GOT3 (cell line): ENCODE results near the gene TECRL.

ENCODE experiments used
- DNase-seq: peaks from one replicate; lab custom pipeline; 2025; ENCODE audit warnings: mixed read lengths; lab: John Stamatoyannopoulos, UW

Gene TECRL

GRCh38 chr4:64409300-64409699 lies at the start of gene TECRL:
Gene TECRL (minus strand): TSS chr4:64409450. CDS start chr4:64409351, 99 bp downstream.
- no peak for DNase-seq

DNA sequence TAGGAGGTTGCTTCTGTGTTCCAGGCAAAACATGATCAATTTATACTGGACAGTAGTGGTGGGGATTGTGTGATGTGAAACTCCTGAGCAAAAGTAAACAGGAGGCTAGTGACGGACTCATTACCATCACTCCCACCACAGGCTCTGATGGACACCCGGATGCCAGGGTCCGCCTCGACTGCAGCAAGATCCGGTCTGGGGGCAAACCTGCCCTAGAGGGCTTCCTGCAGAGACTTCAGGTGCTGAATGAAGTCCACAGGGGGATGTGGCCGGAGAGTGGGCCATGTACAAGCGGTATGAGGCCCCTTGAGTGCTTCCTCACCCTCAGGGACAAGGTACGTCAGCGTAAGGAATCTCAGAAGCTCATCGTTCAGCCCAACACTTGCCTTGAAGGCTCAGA lies 23.4 kb upstream of the TECRL start:
- DNase-seq: no peak

DNA sequence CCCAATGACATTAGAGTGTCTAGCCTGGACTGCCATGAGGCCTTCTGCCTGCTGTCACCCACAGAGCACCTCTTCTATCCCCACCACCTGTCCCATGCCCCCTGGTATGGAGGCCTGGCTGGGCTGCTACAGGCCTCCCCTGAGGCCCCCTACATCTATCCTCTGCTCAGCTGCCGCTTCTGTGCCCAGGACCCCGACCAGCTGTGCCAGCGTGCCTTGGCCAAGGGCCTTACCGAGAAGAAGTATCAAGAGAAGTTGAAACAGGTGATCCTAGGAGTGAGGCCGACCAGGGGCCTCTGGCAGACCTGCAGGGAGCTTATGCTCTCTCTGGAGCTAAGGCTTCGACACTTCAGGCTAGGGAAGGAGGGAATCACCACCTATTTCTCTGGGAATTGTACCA lies 21.7 kb upstream of the TECRL start:
- no peak for DNase-seq

- no peak for DNase-seq
Observed at GRCh38 chr4:64417974-64418373, 8.7 kb upstream of the TECRL start.

GRCh38 chr4:64407000-64407399 lies 2.2 kb downstream of the TECRL start:
- no peak for DNase-seq

GRCh38 chr4:64405761-64406160 lies 3.5 kb downstream of the TECRL start:
- DNase-seq: no peak

DNA sequence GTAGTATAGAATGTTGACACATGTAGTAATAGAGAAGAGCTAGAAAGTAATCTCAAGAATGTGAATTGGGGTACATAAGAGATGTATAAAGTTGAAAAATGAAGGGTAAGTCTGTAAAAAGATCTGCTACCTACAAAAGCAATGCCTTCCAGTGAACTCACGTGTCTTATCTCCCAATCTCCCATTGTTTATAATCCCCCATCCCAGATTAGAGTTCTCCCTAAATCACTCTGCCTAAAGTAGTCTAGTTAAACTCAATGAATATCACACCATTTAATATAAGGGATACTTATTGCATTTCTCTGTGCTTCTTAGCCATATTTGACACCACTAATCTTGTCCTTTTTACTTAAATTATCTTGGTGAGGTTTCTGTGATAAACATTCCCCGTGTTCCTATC lies 6.6 kb downstream of the TECRL start:
- no peak for DNase-seq

DNA sequence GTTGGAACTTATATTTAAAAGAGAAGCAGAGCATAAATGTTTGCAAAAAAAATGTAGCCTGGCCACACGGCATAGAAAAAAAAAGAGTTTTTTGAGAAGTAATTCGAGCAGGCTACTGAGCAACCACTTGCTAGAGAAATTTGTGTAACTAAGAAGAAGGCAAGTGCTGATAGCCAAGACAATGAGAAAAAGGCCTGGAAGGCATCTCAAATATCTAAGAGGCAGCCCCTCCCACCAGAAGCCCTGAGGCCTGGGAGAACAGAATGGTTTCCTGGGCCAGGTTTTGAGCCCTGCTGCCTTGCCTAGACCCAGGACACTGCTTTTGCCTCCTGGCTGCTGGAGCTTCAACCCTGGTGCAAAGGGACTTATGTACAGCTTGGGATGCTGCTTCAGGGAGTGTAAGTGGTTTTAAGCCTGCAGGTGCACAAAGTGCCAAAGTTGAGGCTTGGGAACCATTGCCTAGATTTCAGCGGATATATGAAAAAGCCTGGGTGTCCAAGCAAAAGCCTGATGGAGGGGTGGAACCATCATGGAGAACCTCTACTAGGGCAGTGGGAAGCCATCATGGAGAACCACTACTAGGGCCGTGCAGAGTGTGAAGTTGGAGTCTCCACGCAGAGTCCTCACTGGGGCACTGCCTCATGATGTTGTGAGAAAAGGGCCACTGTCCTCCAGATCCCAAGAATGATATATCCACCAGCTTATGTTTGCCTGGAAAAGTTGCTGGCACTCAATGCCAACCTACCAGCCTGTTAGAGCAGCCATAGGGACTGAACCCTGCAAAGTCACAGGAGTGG lies 9.7 kb downstream of the TECRL start:
- DNase-seq: no peak

GRCh38 chr4:64394469-64394868 lies 14.8 kb downstream of the TECRL start:
- DNase-seq: no peak

DNA sequence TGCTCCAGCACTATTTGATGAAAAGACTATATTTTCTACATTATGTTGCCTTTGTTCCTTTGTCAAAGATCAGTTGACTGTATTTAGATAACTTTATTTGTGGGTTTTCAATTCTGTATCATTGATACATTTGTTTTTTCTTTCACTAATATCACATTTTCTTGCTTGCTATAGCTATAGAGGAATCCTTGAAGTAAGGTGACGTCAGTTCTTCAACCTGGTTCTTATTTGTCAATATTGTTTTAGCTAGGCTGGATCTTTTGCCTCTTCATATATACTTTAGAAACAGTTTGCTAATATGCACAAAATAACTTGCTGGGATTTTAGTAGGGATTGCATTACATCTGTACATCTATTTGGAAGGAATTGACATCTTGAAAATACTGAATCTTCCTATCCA lies 21.0 kb downstream of the TECRL start:
- no peak for DNase-seq

DNA sequence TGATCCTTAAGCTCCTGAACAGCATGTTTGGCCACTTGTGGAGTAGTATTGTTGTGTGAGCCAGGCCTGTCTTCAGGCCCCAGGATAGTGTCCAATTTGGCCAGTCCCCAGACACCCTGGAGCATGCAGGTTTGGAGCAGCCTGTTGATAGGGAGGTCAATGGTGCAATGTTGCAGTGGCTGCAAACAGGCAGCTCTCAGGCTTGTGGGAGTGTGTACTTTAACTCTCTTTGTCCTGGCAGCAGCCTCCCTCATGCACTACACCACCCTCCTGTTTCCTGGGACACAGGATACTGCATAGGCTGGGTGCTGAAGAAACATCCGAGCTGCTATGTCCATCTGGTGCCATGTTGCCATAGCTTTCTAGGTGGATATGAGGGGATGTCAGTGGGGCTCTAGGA lies 24.0 kb downstream of the TECRL start:
- DNase-seq: no peak

GRCh38 chr4:64384237-64385203 lies 24.7 kb downstream of the TECRL start:
- no peak for DNase-seq

DNA sequence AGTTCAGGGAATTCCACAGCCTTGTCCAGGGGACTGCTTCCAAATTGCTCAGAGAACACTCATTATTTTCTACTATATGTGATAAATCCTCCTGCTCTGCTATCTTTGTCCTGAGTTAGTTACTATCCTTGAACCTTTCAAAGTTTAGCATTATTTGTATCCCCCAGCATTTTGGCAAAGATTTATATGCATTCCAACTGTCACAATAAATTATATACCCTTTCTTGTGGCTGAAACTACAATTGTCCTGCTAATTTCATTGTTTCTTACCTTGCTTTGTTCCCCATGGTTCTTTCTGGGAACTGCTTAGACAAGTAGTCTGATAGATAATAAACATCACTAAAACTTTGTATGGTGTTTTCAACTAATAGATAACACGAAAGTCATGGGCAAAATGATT lies 40.5 kb downstream of the TECRL start:
- DNase-seq: no peak

GRCh38 chr4:64361399-64361740 lies 47.9 kb downstream of the TECRL start:
- DNase-seq: no peak

DNA sequence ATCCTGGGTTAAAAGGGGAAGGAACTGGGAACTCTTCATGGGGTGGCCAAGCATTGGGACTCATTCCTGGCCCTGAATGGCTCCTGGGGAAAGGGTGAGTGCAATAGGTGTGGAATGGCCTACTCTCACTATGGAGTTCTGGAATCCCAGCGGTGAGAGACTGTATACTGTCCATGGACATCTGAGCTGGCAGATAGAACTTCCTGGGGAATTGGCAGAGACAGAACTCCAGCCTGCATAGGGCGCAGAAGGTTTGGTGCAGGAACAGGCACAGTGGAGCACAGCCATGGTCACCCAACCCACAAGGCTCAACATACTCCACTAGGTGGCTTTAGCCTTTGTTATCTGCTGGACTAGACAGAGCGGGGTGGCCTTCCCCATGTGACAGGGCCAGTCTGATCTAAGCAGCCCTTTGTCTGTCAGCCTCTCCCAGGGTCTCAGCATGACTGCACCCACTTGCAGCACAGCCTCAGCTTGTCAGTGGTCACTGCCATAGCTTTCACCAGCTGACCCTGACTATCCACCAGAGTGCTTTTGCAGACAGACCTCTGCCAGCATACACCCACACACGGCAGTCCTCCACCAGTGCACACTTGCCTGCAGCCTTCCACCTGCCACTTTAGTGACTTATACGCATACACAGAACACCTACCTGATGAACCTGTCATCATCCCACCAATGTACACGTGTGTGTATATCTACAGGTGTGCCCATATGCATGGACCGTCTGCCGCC lies 48.4 kb downstream of the TECRL start:
- DNase-seq: no peak

DNA sequence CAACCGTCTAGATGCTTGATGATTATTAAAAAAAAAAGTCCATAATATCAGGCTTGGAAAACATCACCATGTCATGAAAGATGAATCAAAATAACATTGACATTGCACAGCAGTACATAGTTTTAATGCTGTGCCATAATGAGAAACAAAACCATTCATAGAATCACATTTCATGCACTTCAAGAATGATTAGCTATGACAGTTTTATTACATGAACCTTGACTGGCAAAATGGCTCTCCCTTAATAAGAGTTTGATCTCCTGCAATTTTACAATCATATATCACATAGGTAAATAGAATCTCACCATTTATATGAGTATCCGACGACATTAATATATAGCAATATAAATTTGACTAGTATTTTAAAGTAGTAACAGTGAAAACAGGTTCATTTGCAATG lies 49.8 kb downstream of the TECRL start:
- no peak for DNase-seq

GRCh38 chr4:64353904-64354303 lies 55.3 kb downstream of the TECRL start:
- DNase-seq: no peak

- no peak for DNase-seq
Observed at GRCh38 chr4:64341711-64342110, 67.5 kb downstream of the TECRL start.

DNA sequence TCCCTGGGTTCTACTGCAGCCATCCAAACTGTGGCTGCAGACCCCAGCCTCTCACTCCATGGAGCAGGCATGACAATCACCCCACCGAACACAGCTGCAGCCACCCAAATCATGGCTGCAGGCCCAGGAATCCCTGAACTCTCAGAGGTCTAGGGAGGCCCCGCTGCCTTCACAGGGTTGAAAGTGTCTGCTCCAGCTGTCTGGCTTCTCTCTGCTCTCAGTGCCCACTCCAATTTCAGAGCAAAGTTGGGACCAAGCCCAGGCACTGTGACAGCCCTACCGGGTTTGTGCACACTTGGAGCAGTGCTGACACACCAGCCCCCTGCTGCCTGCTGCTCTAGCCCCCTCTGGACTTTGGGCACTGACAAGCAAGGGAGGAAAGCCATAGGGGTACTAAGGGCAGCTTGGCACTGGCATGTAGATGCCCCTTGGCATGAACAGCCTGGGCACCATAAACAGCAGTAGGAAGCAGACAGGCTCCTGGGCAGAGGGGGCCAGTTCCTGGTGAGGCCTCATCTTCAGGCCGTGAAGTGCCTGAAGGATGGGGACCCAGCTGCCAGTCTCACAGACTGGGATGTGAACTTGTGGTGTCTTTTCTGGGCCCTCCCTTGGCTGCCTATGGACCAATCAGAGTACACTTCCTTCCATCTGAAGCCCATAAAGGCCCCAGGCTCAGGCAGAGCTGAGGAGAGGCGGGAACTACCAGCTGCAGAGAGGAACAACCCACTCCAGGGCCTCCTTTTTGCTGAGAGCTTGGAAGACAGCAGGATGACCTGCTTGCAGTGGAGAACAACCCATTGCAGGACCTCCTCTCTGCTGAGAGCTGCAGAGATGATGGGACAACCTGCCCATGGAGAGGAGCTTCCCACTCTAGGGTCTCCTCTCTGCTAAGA lies 68.8 kb downstream of the TECRL start:
- no peak for DNase-seq

DNA sequence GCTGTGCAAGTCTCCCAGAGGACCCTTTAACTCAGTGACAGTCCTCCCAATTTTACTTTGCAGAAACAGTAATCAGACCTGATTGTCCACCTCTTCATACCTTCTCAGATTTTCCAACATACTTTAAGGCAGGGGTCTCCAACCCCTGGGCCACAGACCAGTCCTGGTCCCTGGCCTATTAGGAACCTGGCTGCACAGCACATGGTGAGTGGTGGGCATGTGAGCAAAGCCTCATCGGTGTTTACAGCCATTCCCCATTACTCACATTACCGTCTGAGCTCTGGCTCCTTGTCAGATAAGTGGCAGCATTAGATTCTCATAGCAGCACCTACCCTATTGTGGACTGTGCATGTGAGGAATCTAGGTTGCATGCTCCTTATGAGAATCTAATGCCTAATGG lies 74.3 kb downstream of the TECRL start:
- no peak for DNase-seq

DNA sequence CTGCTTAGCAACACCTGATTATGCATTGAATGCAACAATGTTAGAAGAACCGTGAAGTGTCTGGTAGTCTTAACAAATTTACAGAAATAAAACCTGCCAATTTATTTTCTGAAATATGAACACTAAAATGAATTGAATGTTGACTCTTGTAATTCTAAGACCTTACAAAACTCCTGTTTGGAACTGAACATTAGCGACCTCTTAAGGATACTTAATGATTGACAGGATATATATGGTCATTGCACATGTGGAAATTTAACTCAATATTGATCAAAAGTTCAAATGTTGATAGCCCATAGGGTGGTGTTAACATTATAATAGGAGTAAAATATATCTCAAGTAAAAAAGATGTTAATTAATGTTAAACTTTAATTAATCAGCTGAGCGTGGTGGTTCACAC lies 79.1 kb downstream of the TECRL start:
- no peak for DNase-seq
